K562 (cell line): Measurements from ENCODE around the gene SIDT2. TPM values are rescaled to one million over a fixed set of nuclear protein-coding genes. Genes with fewer than 3 reads are reported as not detected.

Experiments
- ATAC-seq: fragments of 200-7000 bp; cut with Tn5 transposase; 3 replicates; pipeline ENCODE4 v1.9.1; 2020; ENCODE audit warnings: moderate library complexity
- BruUV-seq: library from RNA; stranded (reverse); fragments of 400-500 nt; replicated peaks from 2 replicates; lab custom pipeline; 2021; lab: Mats Ljungman, UMichigan
- CTCF ChIA-PET: fragments of 300-600 bp; formaldehyde crosslinking; extraction: SDS; loops from one replicate; lab custom pipeline; 2021; ENCODE audit warnings: low intra/inter-chr PET ratio; lab: Yijun Ruan, JAX
- POLR2A ChIA-PET: fragments of 300-600, 350-650 bp; sonication (Branson Sonifier 250); formaldehyde crosslinking; extraction: SDS; loops from one replicate; lab custom pipeline; 2021; ENCODE audit warnings: antibody characterized with exemption, inconsistent platforms; lab: Yijun Ruan, JAX
- DNase-seq, 4 experiments: peaks; one replicate each; pipeline versions ENCODE4 v3.0.0 to v3.0.0-alpha.2; 2011 to 2018; ENCODE audit warnings: low spot score in 3 of 4, mixed read lengths in 3 of 4; ENCODE audit errors: extremely low read depth in 1 of 4
- FAIRE-seq: peaks from 2 replicates; lab custom pipeline; 2011; peaks lifted over from hg19 to GRCh38; lab: Jason Lieb, UNC
- H2AFZ ChIP-seq: 2 replicates; pipeline ENCODE4 v1.6.0; 2011; ENCODE audit warnings: low read depth, low read length, control low read depth, inconsistent platforms
- H3K27ac ChIP-seq: fragments of 200-600 bp; 3 replicates; pipeline ENCODE4 v1.8.0; 2011; ENCODE audit warnings: low read depth, mild to moderate bottlenecking, control low read depth, inconsistent platforms, low read length, moderate library complexity, mixed read lengths; ENCODE audit errors: extremely low read depth
- H3K27me3 ChIP-seq, 2 experiments: fragments of 300-600 bp in 1 of 2; 2 replicates in 1 of 2; 3 replicates in 1 of 2; pipeline versions ENCODE4 v1.6.0 to v1.8.0; 2011; ENCODE audit warnings: inconsistent platforms in 2 of 2, low read length in 2 of 2, mild to moderate bottlenecking in 1 of 2, mixed read lengths in 1 of 2, moderate library complexity in 1 of 2; ENCODE audit not compliant: control insufficient read depth in 2 of 2, insufficient read depth in 2 of 2
- H3K36me3 ChIP-seq: fragments of 300-600 bp; 3 replicates; pipeline ENCODE4 v1.8.0; 2011; ENCODE audit warnings: mild to moderate bottlenecking, low read length, inconsistent platforms; ENCODE audit not compliant: control insufficient read depth, insufficient read depth
- H3K4me1 ChIP-seq, 2 experiments: fragments of 200-600 bp in 1 of 2; replicated peaks in 1 of 2; 2 replicates in 1 of 2; 3 replicates in 1 of 2; pipeline versions ENCODE4 v1.5.1 to v1.8.0; 2011; ENCODE audit warnings: inconsistent platforms in 2 of 2, low read length in 2 of 2, mild to moderate bottlenecking in 1 of 2, mixed read lengths in 1 of 2, moderate library complexity in 1 of 2; ENCODE audit not compliant: control insufficient read depth in 2 of 2, insufficient read depth in 2 of 2
- H3K4me2 ChIP-seq: 2 replicates; pipeline ENCODE4 v1.6.1; 2011; ENCODE audit warnings: low read length, control low read depth, inconsistent platforms, mixed read lengths; ENCODE audit not compliant: insufficient read depth
- H3K4me3 ChIP-seq: fragments of 200-600 bp; sonication (generic), shearing (Covaris generic); 2 replicates; pipeline ENCODE4 v1.5.1; 2016; ENCODE audit warnings: control low read depth, inconsistent platforms
- H3K79me2 ChIP-seq: fragments of 200-600 bp; 3 replicates; pipeline ENCODE4 v1.8.0; 2011; ENCODE audit warnings: low read length, inconsistent platforms; ENCODE audit not compliant: control insufficient read depth, insufficient read depth
- H3K9ac ChIP-seq, 2 experiments: 2 replicates each; pipeline versions ENCODE4 v1.6.0 to v1.6.1; 2011; ENCODE audit warnings: low read depth in 2 of 2, low read length in 2 of 2, control low read depth in 1 of 2, inconsistent platforms in 1 of 2, mild to moderate bottlenecking in 1 of 2, mixed read lengths in 1 of 2; ENCODE audit not compliant: insufficient read depth in 1 of 2
- H3K9me1 ChIP-seq: one replicate; pipeline ENCODE4 v1.6.0; 2011; ENCODE audit warnings: inconsistent platforms, mild to moderate bottlenecking, low read length, moderate library complexity; ENCODE audit not compliant: control insufficient read depth, insufficient read depth
- H3K9me3 ChIP-seq: replicated peaks from 2 replicates; pipeline ENCODE4 v1.5.1; 2011; ENCODE audit warnings: low read depth, low read length, inconsistent platforms; ENCODE audit not compliant: control insufficient read depth, insufficient read depth
- H4K20me1 ChIP-seq: replicated peaks from 2 replicates; pipeline ENCODE4 v1.6.1; 2011; ENCODE audit warnings: low read length, inconsistent platforms, mixed read lengths; ENCODE audit not compliant: control insufficient read depth, insufficient read depth
- NCOA4 ChIP-seq: fragments of 450-650 bp; IDR thresholded peaks from 2 replicates; pipeline ENCODE4 v1.6.1; 2018; ENCODE audit warnings: mild to moderate bottlenecking; ENCODE audit not compliant: partially characterized antibody
- STAT5B ChIP-seq: fragments of 250-450 bp; sonication (Bioruptor Pico); IDR thresholded peaks from 2 replicates; pipeline ENCODE4 v1.8.0; 2021; ENCODE audit warnings: mild to moderate bottlenecking, inconsistent platforms
- ZNF121 ChIP-seq: sonication (generic); formaldehyde crosslinking; conservative IDR thresholded peaks from 2 replicates; pipeline ENCODE4 v1.8.0; 2022; ENCODE audit warnings: missing genetic modification reagents
- WGBS: fragments of 100-300 bp; shearing (Covaris generic); methylation state at CpG from one replicate; pipeline ENCODE4 v1.1.6; 2016; ENCODE audit warnings: low coverage, mixed read lengths; ENCODE audit not compliant: insufficient coverage; ENCODE audit errors: missing lambda C conversion rate; 5-methylcytosine and 5-hydroxymethylcytosine counted together
- in situ Hi-C: fragments of 300-500 bp; cut with MboI; formaldehyde crosslinking; loops from 4 replicates; pipeline ENCODE4 v1.15.0; 2018; ENCODE audit warnings: inconsistent platforms, mixed read lengths
- intact Hi-C: fragments of 100-400 bp; cut with micrococcal nuclease; formaldehyde crosslinking; loops from 2 replicates; pipeline ENCODE4 v1.14.2; 2022
- polyA plus RNA-seq, 8 experiments: library from polyadenylated mRNA; depleted of rRNA in 4 of 8; stranded (reverse) in 5 of 8; unstranded in 3 of 8; fragments of >200 nt; fragmentation: Nextera tagmentation in 2 of 8; fragmentation: Illumina TruSeq in 1 of 8; extraction: Ambion mirVana in 2 of 8; extraction: Trizol in 1 of 8; gene quantifications; 2 replicates each; pipeline versions ENCODE4 v1.2.1 to v1.2.3, GENCODE V29; 2011 to 2014; ENCODE audit warnings: inconsistent platforms in 1 of 8, missing spikeins in 1 of 8
- total RNA-seq, 7 experiments: library from RNA; depleted of rRNA in 6 of 7; stranded (reverse); fragments of >200 nt in 6 of 7; fragmentation: Illumina TruSeq in 2 of 7; extraction: Trizol in 2 of 7; gene quantifications; 2 replicates each; pipeline versions ENCODE4 v1.2.1 to v1.2.3, GENCODE V29; 2011 to 2021; ENCODE audit warnings: low replicate concordance in 1 of 7
- TF ChIP-seq, protein P1 (sequence below): IDR thresholded peaks from 2 replicates; pipeline ENCODE4 v1.6.1; 2012; ENCODE audit warnings: low read depth, low read length, improper control_type of control experiment, borderline replicate concordance
- TF ChIP-seq, protein P2 (sequence below): sonication (generic); formaldehyde crosslinking; IDR thresholded peaks from 2 replicates; pipeline ENCODE4 v1.8.0; 2023; ENCODE audit warnings: mild to moderate bottlenecking, missing genetic modification reagents
- TF ChIP-seq, protein P3 (sequence below): conservative IDR thresholded peaks from 2 replicates; pipeline ENCODE4 v1.6.1; 2011; ENCODE audit warnings: low read depth, mild to moderate bottlenecking, low read length; ENCODE audit not compliant: control insufficient read depth

Gene SIDT2
- total and polyA plus RNA-seq, 9 of the 15 experiments (the other 6 are each of a cell fraction or from before 2014, with no cell fraction given) = 2.4 to 20.2 (median 6.5) TPM

DNA sequence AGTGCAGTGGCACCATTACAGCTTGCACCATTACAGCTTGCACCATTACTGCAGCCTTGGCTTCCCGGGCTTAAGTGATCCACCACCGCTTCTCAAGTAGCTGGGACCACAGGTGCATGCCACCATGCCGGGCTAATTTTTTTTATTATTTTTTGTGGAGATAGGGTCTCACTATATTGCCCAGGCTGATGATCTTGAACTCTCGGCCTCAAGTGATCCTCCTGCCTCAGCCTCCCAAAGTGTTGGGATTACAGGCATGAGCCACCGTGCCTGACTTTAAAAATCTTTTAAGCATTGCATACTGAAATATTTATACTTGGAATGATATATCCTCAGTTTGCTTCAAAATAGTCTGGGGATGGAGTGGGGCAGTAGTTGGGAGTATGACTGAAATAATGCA is 24.1 kb upstream of the SIDT2 start:
- Histone ChIP-seq H3K9me3 (no peaks in the 10 kb centered on the region), H4K20me1 (no peaks in the 10 kb centered on the region; the same call in 1 of the 2 replicates), H3K9ac (no peak overlapping the region), H3K4me1 (peaks cover 0 to 3% of the 10 kb centered on the region in 2 experiments; a peak in 3 of 5 replicates), H3K36me3 (peaks cover 68% of the 10 kb centered on the region), H3K4me3 (no peak overlapping the region), H3K79me2 (peaks cover 94% of the 10 kb centered on the region), H3K27ac (no peak overlapping the region), H3K27me3 (no peaks in the 10 kb centered on the region), H3K4me2 (no peak overlapping the region), H2AFZ (no peak overlapping the region), H3K9me1 (no peaks in the 10 kb centered on the region)
- no TSS peak for BruUV-seq
- no peak for ATAC-seq
- in situ Hi-C loops (no loop called here), intact Hi-C loops (no loop called here)
- CTCF ChIA-PET = no interaction called here
- POLR2A ChIA-PET = interaction anchor here (1.1 to 1.4 kb wide), 3 partner anchors 9 to 22 kb away, joined by 3 to 6 read pairs (median 4); no protein-coding TSS in a partner anchor
- peak; percentile 25; the same call in 1 of the 2 replicates for TF ChIP-seq ZNF121 (CRISPR knock-in tag)
- TF ChIP-seq, protein P1, sequence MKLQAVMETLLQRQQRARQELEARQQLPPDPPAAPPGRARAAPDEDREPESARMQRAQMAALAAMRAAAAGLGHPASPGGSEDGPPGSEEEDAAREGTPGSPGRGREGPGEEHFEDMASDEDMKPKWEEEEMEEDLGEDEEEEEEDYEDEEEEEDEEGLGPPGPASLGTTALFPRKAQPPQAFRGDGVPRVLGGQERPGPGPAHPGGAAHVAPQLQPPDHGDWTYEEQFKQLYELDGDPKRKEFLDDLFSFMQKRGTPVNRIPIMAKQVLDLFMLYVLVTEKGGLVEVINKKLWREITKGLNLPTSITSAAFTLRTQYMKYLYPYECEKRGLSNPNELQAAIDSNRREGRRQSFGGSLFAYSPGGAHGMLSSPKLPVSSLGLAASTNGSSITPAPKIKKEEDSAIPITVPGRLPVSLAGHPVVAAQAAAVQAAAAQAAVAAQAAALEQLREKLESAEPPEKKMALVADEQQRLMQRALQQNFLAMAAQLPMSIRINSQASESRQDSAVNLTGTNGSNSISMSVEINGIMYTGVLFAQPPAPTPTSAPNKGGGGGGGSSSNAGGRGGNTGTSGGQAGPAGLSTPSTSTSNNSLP = no peak
- no peak for FAIRE-seq
- DNase-seq = no peak
- WGBS = 97% methylated on average over 5 of the region's 5 CpGs

DNA sequence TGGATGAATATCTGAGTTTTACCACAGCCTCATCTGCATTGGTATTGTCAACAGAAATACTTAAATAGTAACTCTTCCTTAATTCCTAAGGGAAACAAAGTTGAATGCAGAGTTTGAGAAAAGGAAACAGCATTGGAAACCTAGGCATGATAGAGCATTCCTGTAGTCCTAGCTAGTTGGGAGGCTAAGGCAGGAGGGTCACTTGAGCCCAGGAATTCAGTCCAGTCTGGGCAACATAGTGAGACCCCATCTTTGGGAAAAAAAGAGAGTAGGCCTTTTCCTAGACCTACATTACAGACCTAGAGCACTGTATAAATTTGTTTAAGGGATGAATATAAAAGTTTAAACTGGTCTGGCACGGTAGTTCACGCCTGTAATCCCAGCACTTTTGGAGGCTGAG is 21.0 kb upstream of the SIDT2 start:
- CTCF ChIA-PET = no interaction called here
- ATAC-seq (no peak), FAIRE-seq (no peak)

More for the DNA sequence above, 21.0 kb upstream of the SIDT2 start:
- intact Hi-C loops (no loop called here), in situ Hi-C loops (no loop called here)
- Histone ChIP-seq H3K9ac (no peak overlapping the region), H3K9me3 (no peaks in the 10 kb centered on the region), H3K36me3 (peaks cover 81% of the 10 kb centered on the region), H3K4me1 (peaks cover 6 to 7% of the 10 kb centered on the region in 2 experiments; a peak in 4 of 5 replicates), H3K4me2 (no peak overlapping the region), H3K27me3 (no peaks in the 10 kb centered on the region)
- BruUV-seq = no TSS peak
- 81% methylated on average over 2 of the region's 2 CpGs for WGBS
- DNase-seq = no peak
- TF ChIP-seq, protein P2, sequence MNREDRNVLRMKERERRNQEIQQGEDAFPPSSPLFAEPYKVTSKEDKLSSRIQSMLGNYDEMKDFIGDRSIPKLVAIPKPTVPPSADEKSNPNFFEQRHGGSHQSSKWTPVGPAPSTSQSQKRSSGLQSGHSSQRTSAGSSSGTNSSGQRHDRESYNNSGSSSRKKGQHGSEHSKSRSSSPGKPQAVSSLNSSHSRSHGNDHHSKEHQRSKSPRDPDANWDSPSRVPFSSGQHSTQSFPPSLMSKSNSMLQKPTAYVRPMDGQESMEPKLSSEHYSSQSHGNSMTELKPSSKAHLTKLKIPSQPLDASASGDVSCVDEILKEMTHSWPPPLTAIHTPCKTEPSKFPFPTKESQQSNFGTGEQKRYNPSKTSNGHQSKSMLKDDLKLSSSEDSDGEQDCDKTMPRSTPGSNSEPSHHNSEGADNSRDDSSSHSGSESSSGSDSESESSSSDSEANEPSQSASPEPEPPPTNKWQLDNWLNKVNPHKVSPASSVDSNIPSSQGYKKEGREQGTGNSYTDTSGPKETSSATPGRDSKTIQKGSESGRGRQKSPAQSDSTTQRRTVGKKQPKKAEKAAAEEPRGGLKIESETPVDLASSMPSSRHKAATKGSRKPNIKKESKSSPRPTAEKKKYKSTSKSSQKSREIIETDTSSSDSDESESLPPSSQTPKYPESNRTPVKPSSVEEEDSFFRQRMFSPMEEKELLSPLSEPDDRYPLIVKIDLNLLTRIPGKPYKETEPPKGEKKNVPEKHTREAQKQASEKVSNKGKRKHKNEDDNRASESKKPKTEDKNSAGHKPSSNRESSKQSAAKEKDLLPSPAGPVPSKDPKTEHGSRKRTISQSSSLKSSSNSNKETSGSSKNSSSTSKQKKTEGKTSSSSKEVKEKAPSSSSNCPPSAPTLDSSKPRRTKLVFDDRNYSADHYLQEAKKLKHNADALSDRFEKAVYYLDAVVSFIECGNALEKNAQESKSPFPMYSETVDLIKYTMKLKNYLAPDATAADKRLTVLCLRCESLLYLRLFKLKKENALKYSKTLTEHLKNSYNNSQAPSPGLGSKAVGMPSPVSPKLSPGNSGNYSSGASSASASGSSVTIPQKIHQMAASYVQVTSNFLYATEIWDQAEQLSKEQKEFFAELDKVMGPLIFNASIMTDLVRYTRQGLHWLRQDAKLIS (CRISPR knock-in tag) = no peak
- TF ChIP-seq STAT5B (CRISPR knock-in tag) (no peak), NCOA4 (no peak), ZNF121 (CRISPR knock-in tag) (peak; percentile 64)
- TF ChIP-seq, protein P3, sequence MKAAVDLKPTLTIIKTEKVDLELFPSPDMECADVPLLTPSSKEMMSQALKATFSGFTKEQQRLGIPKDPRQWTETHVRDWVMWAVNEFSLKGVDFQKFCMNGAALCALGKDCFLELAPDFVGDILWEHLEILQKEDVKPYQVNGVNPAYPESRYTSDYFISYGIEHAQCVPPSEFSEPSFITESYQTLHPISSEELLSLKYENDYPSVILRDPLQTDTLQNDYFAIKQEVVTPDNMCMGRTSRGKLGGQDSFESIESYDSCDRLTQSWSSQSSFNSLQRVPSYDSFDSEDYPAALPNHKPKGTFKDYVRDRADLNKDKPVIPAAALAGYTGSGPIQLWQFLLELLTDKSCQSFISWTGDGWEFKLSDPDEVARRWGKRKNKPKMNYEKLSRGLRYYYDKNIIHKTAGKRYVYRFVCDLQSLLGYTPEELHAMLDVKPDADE = no peak
- TF ChIP-seq, all 486 proteins: peak for 1
- H3K9me1 ChIP-seq = no peaks in the 10 kb centered on the region
- no peak overlapping the region for H3K27ac ChIP-seq
- H3K4me3 ChIP-seq = no peak overlapping the region
- POLR2A ChIA-PET = interaction anchor here (0.7 to 1.8 kb wide), 7 partner anchors 9 to 322 kb away, joined by 3 to 8 read pairs (median 6); partner anchors contain the start of gene PAFAH1B2
- H4K20me1 ChIP-seq = peaks cover 3% of the 10 kb centered on the region; the same call in 1 of the 2 replicates
- peaks cover 89% of the 10 kb centered on the region for H3K79me2 ChIP-seq
- no peak overlapping the region for H2AFZ ChIP-seq
